ENCODE data around the gene SH3BP1. TPM values are rescaled to one million over a fixed set of nuclear protein-coding genes. Genes with fewer than 3 reads are reported as not detected.

Gene SH3BP1
- total and polyA plus RNA-seq, 8 donors = 1.6 to 135 (median 9.5) TPM; not detected in 1

GRCh38 chr22:37704645-37705044 is 65.2 kb downstream of the SH3BP1 start:
- intact Hi-C loops (cut with DNase I; ENCODE audit: low total_unique reads) = no loop called here
- no peaks in the 10 kb centered on the region for H3K27me3 ChIP-seq

DNA sequence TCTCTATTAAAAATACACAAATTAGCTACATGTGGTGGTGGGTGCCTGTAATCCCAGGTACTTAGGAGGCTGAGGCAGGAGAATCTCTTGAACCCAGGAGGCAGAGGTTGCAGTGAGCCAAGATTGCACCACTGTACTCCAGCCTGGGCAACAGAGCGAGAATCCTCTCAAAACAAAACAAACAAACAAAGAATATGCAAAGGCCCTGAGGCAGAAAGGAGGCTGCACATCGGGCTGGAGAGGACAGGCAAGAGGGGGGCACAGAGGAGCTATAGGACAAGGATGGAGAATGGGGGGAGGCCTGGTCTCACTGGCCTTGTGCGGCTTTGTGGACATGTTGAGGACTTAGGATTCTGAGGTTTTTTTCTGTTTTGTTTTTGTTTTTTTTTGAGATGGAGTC is 65.7 kb downstream of the SH3BP1 start:
- no peaks in the 10 kb centered on the region for H3K9me3 ChIP-seq
- no peak overlapping the region for H3K27ac ChIP-seq
- H3K4me1 ChIP-seq = peaks cover 0 to 21% (median 8%) of the 10 kb centered on the region in 4 donors
- no peak for TF ChIP-seq EP300 (IDR thresholded peaks at IDR 0.05)
- TF ChIP-seq, protein P1, sequence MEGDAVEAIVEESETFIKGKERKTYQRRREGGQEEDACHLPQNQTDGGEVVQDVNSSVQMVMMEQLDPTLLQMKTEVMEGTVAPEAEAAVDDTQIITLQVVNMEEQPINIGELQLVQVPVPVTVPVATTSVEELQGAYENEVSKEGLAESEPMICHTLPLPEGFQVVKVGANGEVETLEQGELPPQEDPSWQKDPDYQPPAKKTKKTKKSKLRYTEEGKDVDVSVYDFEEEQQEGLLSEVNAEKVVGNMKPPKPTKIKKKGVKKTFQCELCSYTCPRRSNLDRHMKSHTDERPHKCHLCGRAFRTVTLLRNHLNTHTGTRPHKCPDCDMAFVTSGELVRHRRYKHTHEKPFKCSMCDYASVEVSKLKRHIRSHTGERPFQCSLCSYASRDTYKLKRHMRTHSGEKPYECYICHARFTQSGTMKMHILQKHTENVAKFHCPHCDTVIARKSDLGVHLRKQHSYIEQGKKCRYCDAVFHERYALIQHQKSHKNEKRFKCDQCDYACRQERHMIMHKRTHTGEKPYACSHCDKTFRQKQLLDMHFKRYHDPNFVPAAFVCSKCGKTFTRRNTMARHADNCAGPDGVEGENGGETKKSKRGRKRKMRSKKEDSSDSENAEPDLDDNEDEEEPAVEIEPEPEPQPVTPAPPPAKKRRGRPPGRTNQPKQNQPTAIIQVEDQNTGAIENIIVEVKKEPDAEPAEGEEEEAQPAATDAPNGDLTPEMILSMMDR (IDR thresholded peaks at IDR 0.05) = no peak
- no peak for TF ChIP-seq POLR2AphosphoS5 (IDR thresholded peaks at IDR 0.05)
- TF ChIP-seq POLR2A (IDR thresholded peaks at IDR 0.05) = no peak
- no peak for DNase-seq
- intact Hi-C loops (cut with DNase I; ENCODE audit: low total_unique reads) = no loop called here
- 93 to 98% (median 95%) methylated on average over 3 of the region's 3 CpGs for WGBS, 5 donors
- no peaks in the 10 kb centered on the region for H3K27me3 ChIP-seq
- H3K36me3 ChIP-seq = no peaks in the 10 kb centered on the region
- no peak overlapping the region for H3K4me3 ChIP-seq

More at GRCh38 chr22:37704645-37705044, 65.2 kb downstream of the SH3BP1 start:
- Histone ChIP-seq H3K36me3 (no peaks in the 10 kb centered on the region), H3K27ac (no peak overlapping the region), H3K4me3 (no peak overlapping the region), H3K4me1 (peaks cover 0 to 21% (median 8%) of the 10 kb centered on the region in 4 donors), H3K9me3 (no peaks in the 10 kb centered on the region)
- 55 to 90% (median 84%) methylated on average over 3 of the region's 3 CpGs for WGBS, 5 donors
- DNase-seq = no peak
- TF ChIP-seq POLR2AphosphoS5 (IDR thresholded peaks at IDR 0.05) (no peak), POLR2A (IDR thresholded peaks at IDR 0.05) (no peak), EP300 (IDR thresholded peaks at IDR 0.05) (no peak)
- TF ChIP-seq, protein P1 (IDR thresholded peaks at IDR 0.05) = no peak

Small RNA genes within 50 kb of the gene (small RNA-seq; reads per million reads assigned to genes)
- gene RN7SL385P = 0 reads per million in 4 donors

Other genes starting within 250 kb of the SH3BP1 start
- gene ELFN2, start 212.2 kb upstream of the SH3BP1 start, total RNA-seq = under 1 TPM in 2 of 5 donors, not detected in 3; 0.18 to 0.89 TPM
- gene ELFN2, start 212.2 kb upstream of the SH3BP1 start, polyA plus RNA-seq = under 1 TPM in 1 of 3 donors, not detected in 2; 0.03 TPM
- gene MFNG, start 153.3 kb upstream of the SH3BP1 start, total RNA-seq = 10 to 100 TPM in 3 of 5 donors, 1 to 10 TPM in 2; 1.7 to 86.4 (median 11.2) TPM
- gene MFNG, start 153.3 kb upstream of the SH3BP1 start, polyA plus RNA-seq = 10 to 100 TPM in 1 of 3 donors, 1 to 10 TPM in 2; 3.8 to 10.2 (median 6.7) TPM
- gene CARD10, start 120.3 kb upstream of the SH3BP1 start, total RNA-seq = 100 to 1,000 TPM in 1 of 5 donors, 10 to 100 TPM in 2, 1 to 10 TPM in 2; 5.5 to 120 (median 28.4) TPM
- 10 to 100 TPM; 11.3 to 17.8 (median 13.6) TPM for gene CARD10, start 120.3 kb upstream of the SH3BP1 start, polyA plus RNA-seq
- gene CDC42EP1, start 79.2 kb upstream of the SH3BP1 start, total RNA-seq = 100 to 1,000 TPM in 2 of 5 donors, 10 to 100 TPM in 3; 28.6 to 195 (median 66.3) TPM
- 100 to 1,000 TPM in 1 of 3 donors, 10 to 100 TPM in 2; 70.2 to 112 (median 90.1) TPM for gene CDC42EP1, start 79.2 kb upstream of the SH3BP1 start, polyA plus RNA-seq
- gene LGALS2, start 59.6 kb upstream of the SH3BP1 start, total RNA-seq = 1 to 10 TPM in 1 of 5 donors, not detected in 4; 4.2 TPM
- 1 to 10 TPM; 4.1 to 7.1 (median 5.0) TPM for gene LGALS2, start 59.6 kb upstream of the SH3BP1 start, polyA plus RNA-seq
- gene GGA1, start 30.8 kb upstream of the SH3BP1 start, total RNA-seq = 10 to 100 TPM; 39.5 to 87.9 (median 55.6) TPM
- gene GGA1, start 30.8 kb upstream of the SH3BP1 start, polyA plus RNA-seq = 10 to 100 TPM; 30.3 to 43.6 (median 34.1) TPM
- 10 to 100 TPM in 1 of 5 donors, 1 to 10 TPM in 4; 2.9 to 72.1 (median 5.4) TPM for gene PDXP, start 19.1 kb downstream of the SH3BP1 start, total RNA-seq
- gene PDXP, start 19.1 kb downstream of the SH3BP1 start, polyA plus RNA-seq = 10 to 100 TPM in 1 of 3 donors, 1 to 10 TPM in 2; 6.4 to 11.8 (median 8.1) TPM
- gene LGALS1, start 36.0 kb downstream of the SH3BP1 start, total RNA-seq = 100 to 1,000 TPM; 235 to 490 (median 312) TPM
- gene LGALS1, start 36.0 kb downstream of the SH3BP1 start, polyA plus RNA-seq = 1,000 to 10,000 TPM in 1 of 3 donors, 100 to 1,000 TPM in 2; 596 to 1,435 (median 703) TPM
- gene NOL12, start 46.7 kb downstream of the SH3BP1 start, total RNA-seq = 10 to 100 TPM in 4 of 5 donors, 1 to 10 TPM in 1; 9.3 to 64.6 (median 41.5) TPM
- gene NOL12, start 46.7 kb downstream of the SH3BP1 start, polyA plus RNA-seq = 10 to 100 TPM; 26.6 to 35.4 (median 35.2) TPM
- 100 to 1,000 TPM in 2 of 5 donors, 10 to 100 TPM in 3; 70.0 to 355 (median 90.6) TPM for gene TRIOBP, start 57.4 kb downstream of the SH3BP1 start, total RNA-seq
- gene TRIOBP, start 57.4 kb downstream of the SH3BP1 start, polyA plus RNA-seq = 10 to 100 TPM; 30.6 to 87.8 (median 70.2) TPM
- gene GCAT, start 168.3 kb downstream of the SH3BP1 start, total RNA-seq = 100 to 1,000 TPM in 2 of 5 donors, 10 to 100 TPM in 1, under 1 TPM in 1, not detected in 1; 0.45 to 158 (median 60.4) TPM
- gene GCAT, start 168.3 kb downstream of the SH3BP1 start, polyA plus RNA-seq = 10 to 100 TPM; 18.2 to 27.2 (median 23.4) TPM
- not detected for gene GALR3, start 183.7 kb downstream of the SH3BP1 start, total RNA-seq
- gene GALR3, start 183.7 kb downstream of the SH3BP1 start, polyA plus RNA-seq = not detected
- gene ANKRD54, start 204.7 kb downstream of the SH3BP1 start, total RNA-seq = 100 to 1,000 TPM in 1 of 5 donors, 10 to 100 TPM in 3, 1 to 10 TPM in 1; 6.8 to 210 (median 18.3) TPM
- 10 to 100 TPM; 12.5 to 19.0 (median 14.8) TPM for gene ANKRD54, start 204.7 kb downstream of the SH3BP1 start, polyA plus RNA-seq
- gene EIF3L, start 209.8 kb downstream of the SH3BP1 start, total RNA-seq = 100 to 1,000 TPM; 271 to 452 (median 385) TPM
- gene EIF3L, start 209.8 kb downstream of the SH3BP1 start, polyA plus RNA-seq = 100 to 1,000 TPM; 254 to 657 (median 378) TPM

Measured in stomach (tissue), 9 donors.